Glutamatergic neuron (in vitro differentiated cells): ENCODE measurements around the gene ANXA4. TPM values are rescaled to one million over a fixed set of nuclear protein-coding genes. Genes with fewer than 3 reads are reported as not detected.

Experiments used
- DNase-seq: peaks from one replicate; pipeline ENCODE4 v3.0.0; 2022
- H3K27ac Mint-ChIP-seq: one replicate; pipeline ENCODE4 v1.8.0; 2020; ENCODE audit warnings: mild to moderate bottlenecking, mixed read lengths, inconsistent platforms; ENCODE audit not compliant: unreplicated experiment
- H3K27me3 Mint-ChIP-seq: one replicate; pipeline ENCODE4 v1.8.0; 2020; ENCODE audit warnings: mild to moderate bottlenecking, moderate library complexity, mixed read lengths, inconsistent platforms; ENCODE audit not compliant: unreplicated experiment
- H3K36me3 Mint-ChIP-seq: one replicate; pipeline ENCODE4 v1.8.0; 2020; ENCODE audit warnings: mild to moderate bottlenecking, mixed read lengths, inconsistent platforms; ENCODE audit not compliant: unreplicated experiment
- H3K4me1 Mint-ChIP-seq: one replicate; pipeline ENCODE4 v1.8.0; 2020; ENCODE audit warnings: mild to moderate bottlenecking, low read depth, mixed read lengths, inconsistent platforms; ENCODE audit not compliant: unreplicated experiment
- H3K4me3 Mint-ChIP-seq: one replicate; pipeline ENCODE4 v1.8.0; 2020; ENCODE audit warnings: mild to moderate bottlenecking, mixed read lengths, inconsistent platforms; ENCODE audit not compliant: unreplicated experiment
- H3K9me3 Mint-ChIP-seq: one replicate; pipeline ENCODE4 v1.8.0; 2020; ENCODE audit warnings: mild to moderate bottlenecking, moderate library complexity, mixed read lengths, inconsistent platforms; ENCODE audit not compliant: unreplicated experiment
- CTCF ChIP-seq: fragments of 200-600 bp; sonication (generic); IDR thresholded peaks from one replicate; pipeline ENCODE4 v1.5.0; 2021; ENCODE audit not compliant: partially characterized antibody, unreplicated experiment
- total RNA-seq: library from RNA; stranded (reverse); fragmentation: NEBNext Ultra II Directional; extraction: Animal tissue kit (Norgen Biotek cat#: 25700); gene quantifications from one replicate; pipeline ENCODE4 v1.2.1, GENCODE V29; 2021; ENCODE audit not compliant: unreplicated experiment

Gene ANXA4
- total RNA-seq, 1 donor from 2014 or later: 3.1 TPM

- Mint-ChIP-seq H3K9me3 (no peaks in the 10 kb centered on the region), H3K36me3 (no peaks in the 10 kb centered on the region), H3K27me3 (no peaks in the 10 kb centered on the region), H3K27ac (no peak overlapping the region), H3K4me3 (no peak overlapping the region), H3K4me1 (peaks cover 3% of the 10 kb centered on the region)
- no peak for TF ChIP-seq CTCF
- no peak for DNase-seq
Measured at GRCh38 chr2:69767034-69767433, 25.1 kb downstream of the ANXA4 start.

GRCh38 chr2:69768235-69768634, 26.3 kb downstream of the ANXA4 start:
- Mint-ChIP-seq H3K27me3 (no peaks in the 10 kb centered on the region), H3K27ac (no peak overlapping the region), H3K4me1 (peaks cover 3% of the 10 kb centered on the region), H3K9me3 (no peaks in the 10 kb centered on the region), H3K4me3 (no peak overlapping the region), H3K36me3 (no peaks in the 10 kb centered on the region)
- no peak for TF ChIP-seq CTCF
- DNase-seq: no peak

- no peak for DNase-seq
- H3K9me3 Mint-ChIP-seq: no peaks in the 10 kb centered on the region
- no peak overlapping the region for H3K4me3 Mint-ChIP-seq
- H3K4me1 Mint-ChIP-seq: peaks cover 3% of the 10 kb centered on the region
- H3K27ac Mint-ChIP-seq: no peak overlapping the region
- TF ChIP-seq CTCF: no peak
- H3K36me3 Mint-ChIP-seq: no peaks in the 10 kb centered on the region
- no peaks in the 10 kb centered on the region for H3K27me3 Mint-ChIP-seq
Measured at GRCh38 chr2:69768789-69769188, 26.9 kb downstream of the ANXA4 start.

- Mint-ChIP-seq H3K9me3 (peaks cover 1% of the 10 kb centered on the region), H3K36me3 (no peaks in the 10 kb centered on the region), H3K4me3 (no peak overlapping the region), H3K4me1 (peaks cover 3% of the 10 kb centered on the region), H3K27ac (no peak overlapping the region), H3K27me3 (no peaks in the 10 kb centered on the region)
- no peak for DNase-seq
- TF ChIP-seq CTCF: no peak
Measured at GRCh38 chr2:69769272-69769671, 27.3 kb downstream of the ANXA4 start.

- TF ChIP-seq CTCF: no peak
- Mint-ChIP-seq H3K4me3 (no peak overlapping the region), H3K27ac (no peak overlapping the region), H3K4me1 (peaks cover 3% of the 10 kb centered on the region), H3K27me3 (no peaks in the 10 kb centered on the region), H3K9me3 (peaks cover 1% of the 10 kb centered on the region), H3K36me3 (no peaks in the 10 kb centered on the region)
- DNase-seq: no peak
Measured at GRCh38 chr2:69770193-69770702, 28.3 kb downstream of the ANXA4 start.
